Glutamatergic neuron (in vitro differentiated cells): Measurements from ENCODE around the gene TES. TPM values are rescaled to one million over a fixed set of nuclear protein-coding genes. Genes with fewer than 3 reads are reported as not detected.

Experiments used
- DNase-seq: peaks from one replicate; pipeline ENCODE4 v3.0.0; 2022
- H3K27ac Mint-ChIP-seq: one replicate; pipeline ENCODE4 v1.8.0; 2020; ENCODE audit warnings: mild to moderate bottlenecking, mixed read lengths, inconsistent platforms; ENCODE audit not compliant: unreplicated experiment
- H3K27me3 Mint-ChIP-seq: one replicate; pipeline ENCODE4 v1.8.0; 2020; ENCODE audit warnings: mild to moderate bottlenecking, moderate library complexity, mixed read lengths, inconsistent platforms; ENCODE audit not compliant: unreplicated experiment
- H3K36me3 Mint-ChIP-seq: one replicate; pipeline ENCODE4 v1.8.0; 2020; ENCODE audit warnings: mild to moderate bottlenecking, mixed read lengths, inconsistent platforms; ENCODE audit not compliant: unreplicated experiment
- H3K4me1 Mint-ChIP-seq: one replicate; pipeline ENCODE4 v1.8.0; 2020; ENCODE audit warnings: mild to moderate bottlenecking, low read depth, mixed read lengths, inconsistent platforms; ENCODE audit not compliant: unreplicated experiment
- H3K4me3 Mint-ChIP-seq: one replicate; pipeline ENCODE4 v1.8.0; 2020; ENCODE audit warnings: mild to moderate bottlenecking, mixed read lengths, inconsistent platforms; ENCODE audit not compliant: unreplicated experiment
- H3K9me3 Mint-ChIP-seq: one replicate; pipeline ENCODE4 v1.8.0; 2020; ENCODE audit warnings: mild to moderate bottlenecking, moderate library complexity, mixed read lengths, inconsistent platforms; ENCODE audit not compliant: unreplicated experiment
- total RNA-seq: library from RNA; stranded (reverse); fragmentation: NEBNext Ultra II Directional; extraction: Animal tissue kit (Norgen Biotek cat#: 25700); gene quantifications from one replicate; pipeline ENCODE4 v1.2.1, GENCODE V29; 2021; ENCODE audit not compliant: unreplicated experiment
- TF ChIP-seq, protein P1 (sequence below): fragments of 200-600 bp; sonication (generic); IDR thresholded peaks from one replicate; pipeline ENCODE4 v1.5.0; 2021; ENCODE audit not compliant: partially characterized antibody, unreplicated experiment

Gene TES
- total RNA-seq, 1 donor from 2014 or later: 53.5 TPM

DNA sequence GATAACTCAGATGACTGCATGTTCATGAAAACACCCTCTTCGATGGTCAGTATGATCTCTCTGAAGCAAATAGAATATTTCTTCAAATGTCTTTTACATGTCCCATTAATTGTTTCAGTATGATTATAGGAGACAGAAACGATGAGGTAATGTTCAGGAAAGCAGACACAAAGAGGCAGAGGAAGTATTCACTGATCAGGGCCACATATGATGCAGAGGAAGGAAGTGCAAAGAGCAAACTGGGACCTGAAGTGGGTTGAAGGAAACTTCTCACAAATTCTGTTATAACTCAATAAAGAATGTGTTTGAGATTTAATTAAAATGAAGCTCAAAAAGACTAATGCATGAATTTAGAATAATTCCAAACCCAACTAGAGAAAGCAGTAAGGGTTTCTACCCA is 70.5 kb downstream of the TES start:
- H3K4me3 Mint-ChIP-seq: no peak overlapping the region
- peaks cover 5% of the 10 kb centered on the region for H3K27me3 Mint-ChIP-seq
- TF ChIP-seq, protein P1, sequence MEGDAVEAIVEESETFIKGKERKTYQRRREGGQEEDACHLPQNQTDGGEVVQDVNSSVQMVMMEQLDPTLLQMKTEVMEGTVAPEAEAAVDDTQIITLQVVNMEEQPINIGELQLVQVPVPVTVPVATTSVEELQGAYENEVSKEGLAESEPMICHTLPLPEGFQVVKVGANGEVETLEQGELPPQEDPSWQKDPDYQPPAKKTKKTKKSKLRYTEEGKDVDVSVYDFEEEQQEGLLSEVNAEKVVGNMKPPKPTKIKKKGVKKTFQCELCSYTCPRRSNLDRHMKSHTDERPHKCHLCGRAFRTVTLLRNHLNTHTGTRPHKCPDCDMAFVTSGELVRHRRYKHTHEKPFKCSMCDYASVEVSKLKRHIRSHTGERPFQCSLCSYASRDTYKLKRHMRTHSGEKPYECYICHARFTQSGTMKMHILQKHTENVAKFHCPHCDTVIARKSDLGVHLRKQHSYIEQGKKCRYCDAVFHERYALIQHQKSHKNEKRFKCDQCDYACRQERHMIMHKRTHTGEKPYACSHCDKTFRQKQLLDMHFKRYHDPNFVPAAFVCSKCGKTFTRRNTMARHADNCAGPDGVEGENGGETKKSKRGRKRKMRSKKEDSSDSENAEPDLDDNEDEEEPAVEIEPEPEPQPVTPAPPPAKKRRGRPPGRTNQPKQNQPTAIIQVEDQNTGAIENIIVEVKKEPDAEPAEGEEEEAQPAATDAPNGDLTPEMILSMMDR: no peak
- DNase-seq: no peak
- no peaks in the 10 kb centered on the region for H3K36me3 Mint-ChIP-seq
- H3K27ac Mint-ChIP-seq: no peak overlapping the region
- no peaks in the 10 kb centered on the region for H3K4me1 Mint-ChIP-seq
- H3K9me3 Mint-ChIP-seq: no peaks in the 10 kb centered on the region

DNA sequence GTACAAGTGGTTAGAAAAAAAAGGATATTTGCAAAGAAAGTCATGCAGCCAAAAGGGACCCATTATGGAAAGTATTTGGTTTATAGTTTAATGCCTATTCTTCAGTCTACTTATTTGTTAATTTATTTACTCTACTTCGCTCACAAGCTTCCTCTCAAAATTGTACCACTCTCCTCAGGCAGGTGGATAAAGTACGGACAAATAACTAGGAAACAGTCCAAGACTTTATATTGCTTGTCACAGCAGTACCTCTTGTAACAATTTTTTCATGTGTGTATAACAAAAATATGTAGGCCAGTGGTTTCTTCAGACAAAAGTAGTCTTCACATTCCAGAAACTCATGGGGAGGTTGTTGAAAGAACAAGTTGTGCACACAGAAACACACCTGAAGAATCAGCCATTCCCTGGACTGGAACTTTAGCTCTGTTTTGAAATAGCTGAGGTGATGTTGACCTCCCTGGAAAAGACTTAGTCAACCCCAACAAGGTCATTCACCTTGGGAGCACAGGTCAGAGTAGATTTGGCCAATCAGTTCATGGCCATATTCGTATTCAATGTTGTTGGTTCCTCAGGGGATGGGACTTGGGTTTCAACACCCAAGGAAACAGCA is 73.4 kb downstream of the TES start:
- Mint-ChIP-seq H3K4me3 (no peak overlapping the region), H3K27me3 (no peaks in the 10 kb centered on the region)

DNA sequence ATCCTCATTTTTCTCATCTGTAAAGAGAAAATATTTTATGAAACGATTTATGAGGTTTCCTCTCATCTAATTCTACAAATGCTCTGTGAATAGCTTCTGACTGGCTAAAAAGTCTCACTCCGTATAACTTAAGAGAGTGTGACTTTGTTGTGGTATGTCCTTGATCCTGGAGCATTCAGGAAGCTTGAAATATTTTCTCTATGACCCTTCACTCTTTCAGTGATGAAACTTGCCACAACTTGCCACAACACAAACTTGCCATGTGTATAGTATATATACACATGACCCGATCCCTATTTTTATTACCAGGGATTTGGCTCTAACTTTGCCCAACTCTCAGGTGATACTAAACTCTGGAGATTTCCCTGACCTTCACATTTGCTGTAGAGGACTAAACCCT is 74.1 kb downstream of the TES start:
- Mint-ChIP-seq H3K36me3 (no peaks in the 10 kb centered on the region), H3K4me3 (no peak overlapping the region), H3K27me3 (no peaks in the 10 kb centered on the region), H3K27ac (no peak overlapping the region), H3K9me3 (no peaks in the 10 kb centered on the region), H3K4me1 (no peaks in the 10 kb centered on the region)
- no peak for DNase-seq
- TF ChIP-seq, protein P1: no peak

More for the DNA sequence above, 73.4 kb downstream of the TES start:
- no peaks in the 10 kb centered on the region for H3K9me3 Mint-ChIP-seq
- no peak for DNase-seq
- no peaks in the 10 kb centered on the region for H3K36me3 Mint-ChIP-seq
- no peak overlapping the region for H3K27ac Mint-ChIP-seq
- H3K4me1 Mint-ChIP-seq: no peaks in the 10 kb centered on the region
- TF ChIP-seq, protein P1: no peak

DNA sequence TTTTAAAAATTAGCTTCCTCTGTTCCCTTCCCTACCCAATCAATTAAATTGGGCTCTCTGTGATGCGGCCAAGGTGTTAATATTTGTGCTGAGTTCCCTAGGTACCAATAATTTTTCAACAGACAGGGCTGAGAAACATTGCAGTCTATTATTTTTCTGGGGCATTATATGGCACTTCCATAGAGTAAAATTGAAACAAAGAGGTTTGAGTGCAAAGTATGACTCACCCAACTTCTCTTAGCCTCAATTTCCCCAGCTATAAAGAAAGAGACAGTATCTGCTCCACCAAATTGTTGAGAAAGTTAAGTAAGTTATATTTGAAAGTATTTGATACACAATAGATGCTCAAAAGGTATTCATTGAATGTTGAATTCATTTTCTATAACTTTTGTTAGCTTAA is 74.9 kb downstream of the TES start:
- DNase-seq: no peak
- no peak overlapping the region for H3K27ac Mint-ChIP-seq
- no peaks in the 10 kb centered on the region for H3K27me3 Mint-ChIP-seq
- no peak overlapping the region for H3K4me3 Mint-ChIP-seq
- H3K9me3 Mint-ChIP-seq: no peaks in the 10 kb centered on the region
- H3K36me3 Mint-ChIP-seq: no peaks in the 10 kb centered on the region
- TF ChIP-seq, protein P1: no peak
- H3K4me1 Mint-ChIP-seq: no peaks in the 10 kb centered on the region

DNA sequence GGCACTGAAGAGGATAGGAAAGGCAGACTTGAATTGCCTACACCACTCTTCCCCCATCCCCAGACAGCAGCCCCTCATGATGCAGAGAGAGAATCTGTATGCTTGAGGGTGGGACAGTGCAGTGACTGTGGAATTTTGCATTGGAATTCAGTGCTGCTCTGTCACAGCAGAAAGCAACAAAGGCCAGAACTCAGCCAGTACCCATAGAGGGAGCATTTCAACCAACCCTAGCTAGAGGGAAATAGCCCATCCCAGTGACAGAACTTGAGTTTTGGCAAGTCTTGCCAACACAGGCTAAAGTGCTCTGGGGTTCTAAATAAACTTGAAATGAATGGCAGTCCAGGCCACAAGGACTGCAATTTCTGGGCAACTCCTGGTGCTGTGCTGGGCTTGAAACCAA is 80.4 kb downstream of the TES start:
- TF ChIP-seq, protein P1: no peak
- DNase-seq: no peak
- Mint-ChIP-seq H3K4me1 (no peaks in the 10 kb centered on the region), H3K27ac (no peak overlapping the region), H3K36me3 (no peaks in the 10 kb centered on the region), H3K4me3 (no peak overlapping the region), H3K27me3 (no peaks in the 10 kb centered on the region), H3K9me3 (no peaks in the 10 kb centered on the region)
